B cell (primary cell): ENCODE data around the gene CREB3. TPM values are rescaled to one million over a fixed set of nuclear protein-coding genes. Genes with fewer than 3 reads are reported as not detected.
A peak's percentile ranks its signal among the peaks of the same experiment; 100 is the strongest.

ENCODE experiments used
- ATAC-seq: fragments of 200-7000 bp; cut with Tn5 transposase; one replicate; pipeline ENCODE4 v1.10.0; 2021; ENCODE audit warnings: low read depth, mild to moderate bottlenecking, moderate number of reproducible peaks, moderate library complexity
- CTCF ChIA-PET: fragments of 350-600 bp; sonication (Branson Sonifier 250); formaldehyde crosslinking; loops from one replicate; lab custom pipeline; 2021; ENCODE audit warnings: antibody characterized with exemption, inconsistent platforms; lab: Charles Lee
- POLR2A ChIA-PET: fragments of 350-600 bp; sonication (Branson Sonifier 250); formaldehyde crosslinking; loops from one replicate; lab custom pipeline; 2021; ENCODE audit warnings: antibody characterized with exemption; lab: Charles Lee
- DNase-seq: peaks from one replicate; pipeline ENCODE4 v3.0.0; 2013
- H2AFZ ChIP-seq: 2 replicates; pipeline ENCODE4 v1.6.1; 2012; ENCODE audit warnings: mild to moderate bottlenecking, low read depth, low read length; ENCODE audit not compliant: insufficient read depth, poor library complexity, severe bottlenecking
- H3K27ac ChIP-seq, 2 donors: 1 replicate in 1 of 2; 2 replicates in 1 of 2; pipeline ENCODE4 v1.5.1; 2012 to 2013; ENCODE audit warnings: low read length in 2 of 2, mild to moderate bottlenecking in 2 of 2, moderate library complexity in 1 of 2
- H3K27me3 ChIP-seq, 4 experiments: fragments of 200-600 bp in 1 of 4; sonication (generic) in 1 of 4; replicated peaks in 1 of 4; 1 replicate in 2 of 4; 2 replicates in 2 of 4; pipeline versions ENCODE4 v1.6.1 to v1.7.0; 2013 to 2016; ENCODE audit warnings: low read length in 3 of 4, mild to moderate bottlenecking in 2 of 4, mixed read lengths in 1 of 4, moderate library complexity in 1 of 4; ENCODE audit not compliant: insufficient read depth in 4 of 4, control insufficient read depth in 3 of 4; ENCODE audit errors: control extremely low read depth in 1 of 4
- H3K36me3 ChIP-seq, 2 experiments: replicated peaks in 1 of 2; 1 replicate in 1 of 2; 2 replicates in 1 of 2; pipeline versions ENCODE4 v1.6.1 to v1.7.1; 2013; ENCODE audit warnings: low read length in 1 of 2; ENCODE audit not compliant: insufficient read depth in 2 of 2, control insufficient read depth in 1 of 2; ENCODE audit errors: control extremely low read depth in 1 of 2, extremely low read depth in 1 of 2
- H3K4me1 ChIP-seq, 2 donors: fragments of 200-600 bp in 1 of 2; sonication (generic) in 1 of 2; 1 replicate in 1 of 2; 2 replicates in 1 of 2; pipeline versions ENCODE4 v1.5.1 to v1.6.1; 2013 to 2017; ENCODE audit warnings: low read length in 2 of 2; ENCODE audit not compliant: control insufficient read depth in 2 of 2, insufficient read depth in 2 of 2
- H3K4me2 ChIP-seq: replicated peaks from 2 replicates; pipeline ENCODE3; 2012; ENCODE audit warnings: mild to moderate bottlenecking, low read depth, low read length; ENCODE audit not compliant: poor library complexity, severe bottlenecking
- H3K4me3 ChIP-seq, 5 experiments: fragments of 200-600 bp in 1 of 5; sonication (generic) in 1 of 5; 1 replicate in 3 of 5; 2 replicates in 2 of 5; pipeline versions ENCODE4 v1.5.1 to v1.7.0; 2011 to 2016; ENCODE audit warnings: low read length in 4 of 5, mild to moderate bottlenecking in 4 of 5, low read depth in 2 of 5, control low read depth in 1 of 5, moderate library complexity in 1 of 5; ENCODE audit not compliant: insufficient read depth in 1 of 5; ENCODE audit errors: control extremely low read depth in 1 of 5, extremely low read depth in 1 of 5
- H3K79me2 ChIP-seq: fragments of 200-600 bp; sonication (generic); one replicate; pipeline ENCODE4 v1.6.0; 2016; ENCODE audit warnings: low read length; ENCODE audit not compliant: control insufficient read depth, insufficient read depth
- H3K9ac ChIP-seq: fragments of 200-600 bp; sonication (generic); 2 replicates; pipeline ENCODE4 v1.6.1; 2017; ENCODE audit warnings: mild to moderate bottlenecking, low read length, moderate library complexity
- H3K9me3 ChIP-seq, 3 donors: one replicate each; pipeline versions ENCODE4 v1.6.1 to v1.7.1; 2013; ENCODE audit warnings: low read length in 2 of 3; ENCODE audit not compliant: control insufficient read depth in 2 of 3, insufficient read depth in 1 of 3; ENCODE audit errors: control extremely low read depth in 1 of 3
- H4K20me1 ChIP-seq: 2 replicates; pipeline ENCODE4 v1.6.0; 2012; ENCODE audit warnings: mild to moderate bottlenecking, low read length; ENCODE audit not compliant: insufficient read depth, control insufficient read depth, poor library complexity, severe bottlenecking
- H3K27ac Mint-ChIP-seq: one replicate; pipeline ENCODE4 v1.8.0; 2021; ENCODE audit warnings: mixed read lengths
- H3K27me3 Mint-ChIP-seq: one replicate; pipeline ENCODE4 v1.8.0; 2021; ENCODE audit warnings: mixed read lengths
- H3K4me1 Mint-ChIP-seq: one replicate; pipeline ENCODE4 v1.8.0; 2021; ENCODE audit warnings: mixed read lengths
- H3K4me3 Mint-ChIP-seq: one replicate; pipeline ENCODE4 v1.8.0; 2021; ENCODE audit warnings: mixed read lengths
- H3K9me3 Mint-ChIP-seq: one replicate; pipeline ENCODE4 v1.8.0; 2022; ENCODE audit warnings: mixed read lengths; ENCODE audit not compliant: insufficient read depth
- CTCF ChIP-seq: fragments of 200-600 bp; IDR thresholded peaks from one replicate; pipeline ENCODE4 v1.8.0; 2022; ENCODE audit warnings: antibody characterized with exemption, mild to moderate bottlenecking
- EZH2 ChIP-seq: IDR thresholded peaks from 2 replicates; pipeline ENCODE4 v1.6.1; 2012; ENCODE audit warnings: borderline replicate concordance, low read depth, mild to moderate bottlenecking, moderate library complexity, low read length; ENCODE audit not compliant: insufficient read depth, poor library complexity, severe bottlenecking
- WGBS: methylation state at CpG from one replicate; pipeline ENCODE4 v1.1.5; 2013; ENCODE audit warnings: missing lambda C conversion rate; ENCODE audit not compliant: insufficient coverage; 5-methylcytosine and 5-hydroxymethylcytosine counted together
- intact Hi-C: fragments of 100-400 bp; cut with micrococcal nuclease; formaldehyde crosslinking; loops from one replicate; pipeline ENCODE4 v1.10.0; 2022
- polyA plus RNA-seq: library from polyadenylated mRNA; depleted of rRNA; stranded (reverse); fragments of >200 nt; gene quantifications from 2 replicates; pipeline ENCODE4 v1.2.3, GENCODE V29; 2012
- total RNA-seq, 2 donors: library from RNA; stranded (reverse); fragments of 120-200 nt in 1 of 2; gene quantifications; 1 replicate in 1 of 2; 2 replicates in 1 of 2; pipeline versions ENCODE4 v1.2.3 to v1.2.4, GENCODE V29; 2013 to 2022

The CREB3 gene
- total and polyA plus RNA-seq, 2 donors (not counting 1 experiment from before 2014, with no cell fraction given): 12.3 to 20.7 TPM

- H3K9ac ChIP-seq: peak overlapping the region; percentile 84
- no peak overlapping the region for H3K4me3 Mint-ChIP-seq
- POLR2A ChIA-PET: interaction anchor here (0.5 to 4.4 kb wide), 2 partner anchors 11 to 116 kb away, joined by 3 to 21 read pairs; no protein-coding TSS in a partner anchor
- 11% methylated on average over 6 of the region's 6 CpGs for WGBS
- H3K4me2 ChIP-seq: peak overlapping the region; percentile 89
- ATAC-seq: no peak
- peaks cover 63 to 67% of the 10 kb centered on the region in 2 donors for H3K4me1 ChIP-seq
- H3K36me3 ChIP-seq: peaks cover under 1 to 37% of the 10 kb centered on the region in 2 experiments
- H3K27me3 ChIP-seq: no peaks in the 10 kb centered on the region
- DNase-seq: peak; percentile 55
- H3K9me3 ChIP-seq: no peaks in the 10 kb centered on the region
- H3K4me1 Mint-ChIP-seq: peaks cover 13% of the 10 kb centered on the region
- CTCF ChIA-PET: interaction anchor here (0.6 to 9.7 kb wide), 20 partner anchors 10 to 153 kb away, joined by 3 to 142 read pairs (median 8); partner anchors contain the start of genes CCDC107, GBA2, HINT2 and RGP1
- TF ChIP-seq EZH2: no peak
- peak; percentile 53 for TF ChIP-seq CTCF
- H4K20me1 ChIP-seq: peaks cover 52% of the 10 kb centered on the region
- H3K79me2 ChIP-seq: peaks cover 80% of the 10 kb centered on the region
- H3K27ac Mint-ChIP-seq: no peak overlapping the region
- intact Hi-C loops: loop anchor here (5.0 to 10.0 kb wide), 5 partner anchors 462 to 1913 kb away; partner anchors contain the start of genes CLTA, DNAI1, FAM219A and FANCG
- H3K4me3 ChIP-seq: peak overlapping the region; percentile 16 to 86 (median 52)
- H2AFZ ChIP-seq: peak overlapping the region; percentile 25
- H3K9me3 Mint-ChIP-seq: no peaks in the 10 kb centered on the region
- H3K27ac ChIP-seq: peak overlapping the region in 1 of 2 donors; percentile 92
- no peaks in the 10 kb centered on the region for H3K27me3 Mint-ChIP-seq
Observed at GRCh38 chr9:35729700-35730485, 2.6 kb upstream of the CREB3 start.
